Uterus (tissue), 2 donors: Measurements from ENCODE around the gene UBE3C.

Source experiments
- CTCF ChIP-seq, 4 experiments: fragments of 200-600 bp in 2 of 4; fragments of 450-650 bp in 2 of 4; sonication (generic) in 2 of 4; IDR thresholded peaks; one replicate each; pipeline ENCODE4 v1.5.1; 2016 to 2019; ENCODE audit warnings: antibody characterized with exemption in 4 of 4, mild to moderate bottlenecking in 2 of 4, moderate library complexity in 1 of 4
- POLR2A ChIP-seq, 2 donors: fragments of 450-650 bp; IDR thresholded peaks; one replicate each; pipeline ENCODE4 v1.6.1; 2016; ENCODE audit warnings: antibody characterized with exemption in 2 of 2, mild to moderate bottlenecking in 1 of 2, moderate library complexity in 1 of 2

DNA sequence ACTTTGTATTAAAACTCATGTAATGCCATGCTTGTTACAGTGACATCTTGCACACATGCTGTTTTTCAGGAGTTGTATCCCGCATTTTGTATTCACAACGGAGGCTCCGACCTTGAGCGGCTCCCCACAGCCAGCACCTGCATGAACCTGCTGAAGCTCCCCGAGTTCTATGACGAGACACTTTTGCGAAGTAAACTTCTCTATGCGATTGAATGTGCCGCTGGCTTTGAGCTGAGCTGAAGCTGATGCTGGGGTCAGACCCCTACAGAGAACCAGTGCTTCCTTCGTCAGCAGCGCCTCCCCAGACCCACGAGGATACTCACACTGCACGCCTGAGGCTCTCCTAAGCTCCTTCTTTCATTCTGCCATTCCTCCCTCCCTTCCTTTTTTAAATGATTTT lies 128.8 kb downstream of the UBE3C start:
- TF ChIP-seq POLR2A (IDR thresholded peaks at IDR 0.05) (no peak), CTCF (IDR thresholded peaks at IDR 0.05) (no peak)
